ENCODE measurements around the gene CAMK1. TPM values are rescaled to one million over a fixed set of nuclear protein-coding genes. Genes with fewer than 3 reads are reported as not detected.

Gene CAMK1
- total and polyA plus RNA-seq, 9 of the 15 experiments (the other 6 are each of a cell fraction or from before 2014, with no cell fraction given), result 0.23 to 10.7 (median 6.0) TPM

- 9% methylated on average over 4 of the region's 4 CpGs for WGBS (ENCODE audit: insufficient coverage, low coverage, missing lambda C conversion rate)
- DNase-seq (ENCODE audit: extremely low read depth in 1 of 4, low spot score in 3 of 4) (peak in 2 of 4 experiments; percentile 50 to 61), ATAC-seq (peak; percentile 64), FAIRE-seq (peak; percentile 77)
- Histone ChIP-seq H3K4me1 (replicated peaks in 1 of 2; ENCODE audit: control insufficient read depth in 2 of 2, insufficient read depth in 2 of 2, low read length in 2 of 2) (peaks cover 5 to 10% of the 10 kb centered on the region in 2 experiments; a peak in 4 of 5 replicates), H3K27me3 (ENCODE audit: control insufficient read depth in 2 of 2, insufficient read depth in 2 of 2, low read length in 2 of 2) (peaks cover 35 to 44% of the 10 kb centered on the region in 2 experiments), H3K4me3 (no peak overlapping the region), H3K4me2 (ENCODE audit: insufficient read depth, low read length) (no peak overlapping the region), H3K79me2 (ENCODE audit: control insufficient read depth, insufficient read depth, low read length) (no peaks in the 10 kb centered on the region), H3K9me1 (ENCODE audit: control insufficient read depth, insufficient read depth, low read length) (no peaks in the 10 kb centered on the region), H3K9ac (ENCODE audit: insufficient read depth in 1 of 2, low read depth in 2 of 2, low read length in 2 of 2) (peak overlapping the region in 1 of 2 experiments; percentile 72; a peak in 1 of 4 replicates), H3K27ac (ENCODE audit: extremely low read depth, low read depth, low read length) (no peak overlapping the region), H2AFZ (ENCODE audit: low read depth, low read length) (peak overlapping the region; percentile 89), H3K36me3 (ENCODE audit: control insufficient read depth, insufficient read depth, low read length) (no peaks in the 10 kb centered on the region), H4K20me1 (replicated peaks; ENCODE audit: control insufficient read depth, insufficient read depth, low read length) (no peaks in the 10 kb centered on the region), H3K9me3 (replicated peaks; ENCODE audit: control insufficient read depth, insufficient read depth, low read depth, low read length) (no peaks in the 10 kb centered on the region)
- no TSS peak for BruUV-seq (replicated peaks)
- in situ Hi-C loops (cut with MboI) (no loop called here), intact Hi-C loops (cut with micrococcal nuclease) (loop anchor here (5.0 to 10.0 kb wide), 7 partner anchors 77 to 360 kb away; partner anchors contain the start of genes ARPC4, CRELD1, FANCD2 and RPUSD3)
- CTCF ChIA-PET (ENCODE audit: low intra/inter-chr PET ratio), result interaction anchor here (0.6 kb wide), 1 partner anchor 510 kb away, joined by 3 read pairs; no protein-coding TSS in a partner anchor
- POLR2A ChIA-PET, result interaction anchor here (1.1 to 1.5 kb wide), 3 partner anchors 9 to 16 kb away, joined by 3 to 6 read pairs (median 5); no protein-coding TSS in a partner anchor
- TF ChIP-seq THAP7 (CRISPR knock-in tag; IDR thresholded peaks at IDR 0.05), result no peak
- TF ChIP-seq HIVEP1 (CRISPR knock-in tag; IDR thresholded peaks at IDR 0.05), result no peak
- no peak for TF ChIP-seq ZKSCAN3 (CRISPR knock-in tag; IDR thresholded peaks at IDR 0.05)
- no peak for TF ChIP-seq SRSF9 (IDR thresholded peaks at IDR 0.05; ENCODE audit: borderline replicate concordance, low read depth, low read length)
- TF ChIP-seq USF2 (CRISPR knock-in tag; IDR thresholded peaks at IDR 0.05), result no peak
- TF ChIP-seq NCOA4 (IDR thresholded peaks at IDR 0.05; ENCODE audit: partially characterized antibody), result no peak
- no peak for TF ChIP-seq MBD1 (CRISPR knock-in tag; IDR thresholded peaks at IDR 0.05)
- no peak for TF ChIP-seq NELFE (IDR thresholded peaks at IDR 0.05; ENCODE audit: insufficient read depth, insufficient read length)
- no peak for TF ChIP-seq EP300 (IDR thresholded peaks at IDR 0.05; ENCODE audit: low read length)
- TF ChIP-seq OTX1 (CRISPR knock-in tag; IDR thresholded peaks at IDR 0.05), result no peak
- no peak for TF ChIP-seq ZNF165 (CRISPR knock-in tag; IDR thresholded peaks at IDR 0.05; ENCODE audit: borderline replicate concordance)
- no peak for TF ChIP-seq ZFPM2 (CRISPR knock-in tag; IDR thresholded peaks at IDR 0.05)
- no peak for TF ChIP-seq ZNF224 (CRISPR knock-in tag; IDR thresholded peaks at IDR 0.05)
- TF ChIP-seq USF1 (CRISPR knock-in tag; IDR thresholded peaks at IDR 0.05), result 0 out of 2 replicates have a peak, but pooled peaks have one; percentile 25
- TF ChIP-seq ZFP91 (CRISPR knock-in tag; IDR thresholded peaks at IDR 0.05), result no peak
- no peak for TF ChIP-seq FOXP1 (CRISPR knock-in tag; IDR thresholded peaks at IDR 0.05)
- TF ChIP-seq FOXK1 (CRISPR knock-in tag; IDR thresholded peaks at IDR 0.05; ENCODE audit: borderline replicate concordance), result 0 out of 2 replicates have a peak, but pooled peaks have one; percentile 53
- no peak for TF ChIP-seq JUN (IDR thresholded peaks at IDR 0.05; ENCODE audit: borderline replicate concordance, low read depth, low read length)
- TF ChIP-seq JUN (CRISPR knock-in tag; IDR thresholded peaks at IDR 0.05; ENCODE audit: borderline replicate concordance), result no peak
These were observed 54.6 kb downstream of the CAMK1 start for GRCh38 chr3:9715136-9715535.
